Ramos (cell line): ENCODE measurements around the gene PLCB2.

Experiments
- in situ Hi-C: fragments of 300-500 bp; cut with MboI; formaldehyde crosslinking; loops from one replicate; pipeline ENCODE4 v1.14.3; 2022; ENCODE audit warnings: low sequenced_read_pairs; ENCODE audit not compliant: unreplicated experiment

Gene PLCB2

DNA sequence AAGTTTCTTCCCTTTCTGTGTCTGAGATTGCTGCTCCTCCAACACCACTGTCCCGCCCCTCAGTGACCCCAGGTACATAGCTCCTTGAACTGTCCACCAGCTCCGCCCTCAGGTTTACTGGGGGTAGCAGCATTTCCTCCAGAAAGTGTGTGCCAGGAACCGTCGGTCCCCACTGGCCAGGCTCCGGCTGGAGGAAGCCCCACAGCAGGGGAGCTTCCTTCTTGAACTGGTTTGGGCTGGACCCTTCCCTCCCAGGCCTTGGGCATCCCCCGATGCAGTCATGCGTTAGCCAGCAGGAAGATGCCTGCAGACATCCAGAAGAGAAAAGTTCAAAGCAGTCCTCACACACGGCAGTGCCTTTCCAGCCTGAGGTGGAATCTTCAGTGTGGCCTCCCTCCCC is 49.2 kb downstream of the PLCB2 start:
- in situ Hi-C loops: loop anchor here (25.0 kb wide), 1 partner anchor 571 kb away; no protein-coding TSS in a partner anchor

DNA sequence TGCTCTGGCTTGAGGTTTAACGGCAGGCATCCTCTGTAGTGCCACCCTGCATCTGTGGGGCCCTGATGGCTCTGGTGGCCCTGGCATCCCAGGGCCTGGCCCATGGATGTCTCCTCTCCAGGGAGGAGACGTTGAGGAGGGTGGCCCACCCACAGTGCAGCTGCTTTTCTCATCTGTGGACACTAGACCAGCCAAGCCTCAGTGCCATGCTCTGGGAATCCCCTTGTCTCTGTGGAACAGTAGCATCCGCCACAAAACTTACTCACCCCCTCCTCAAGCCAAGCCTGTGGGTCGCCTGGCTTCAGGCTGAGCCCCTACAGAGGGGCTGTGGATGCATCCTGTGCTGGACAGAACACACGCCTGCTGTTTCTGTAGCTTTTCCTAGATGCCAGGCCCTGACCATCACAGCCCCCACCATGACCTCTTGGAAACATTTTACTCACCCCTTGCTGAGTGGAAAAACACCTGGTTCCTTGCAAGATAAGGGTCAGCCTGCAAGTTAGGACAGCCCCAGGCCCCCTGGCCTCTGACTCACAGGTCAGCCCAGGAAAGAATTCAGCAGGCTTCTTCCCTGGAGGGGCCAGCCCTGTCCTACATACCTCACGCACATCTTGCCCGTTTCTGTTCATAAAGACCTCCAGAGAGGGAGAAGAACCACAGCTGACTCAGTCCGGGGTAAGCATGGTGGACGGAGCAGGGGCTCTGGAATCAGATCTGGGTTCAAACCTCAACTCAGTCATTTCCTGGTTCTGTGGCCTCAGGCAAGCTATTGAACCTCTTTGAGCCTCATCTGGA is 49.9 kb downstream of the PLCB2 start:
- in situ Hi-C loops: loop anchor here (25.0 kb wide), 1 partner anchor 571 kb away; no protein-coding TSS in a partner anchor

DNA sequence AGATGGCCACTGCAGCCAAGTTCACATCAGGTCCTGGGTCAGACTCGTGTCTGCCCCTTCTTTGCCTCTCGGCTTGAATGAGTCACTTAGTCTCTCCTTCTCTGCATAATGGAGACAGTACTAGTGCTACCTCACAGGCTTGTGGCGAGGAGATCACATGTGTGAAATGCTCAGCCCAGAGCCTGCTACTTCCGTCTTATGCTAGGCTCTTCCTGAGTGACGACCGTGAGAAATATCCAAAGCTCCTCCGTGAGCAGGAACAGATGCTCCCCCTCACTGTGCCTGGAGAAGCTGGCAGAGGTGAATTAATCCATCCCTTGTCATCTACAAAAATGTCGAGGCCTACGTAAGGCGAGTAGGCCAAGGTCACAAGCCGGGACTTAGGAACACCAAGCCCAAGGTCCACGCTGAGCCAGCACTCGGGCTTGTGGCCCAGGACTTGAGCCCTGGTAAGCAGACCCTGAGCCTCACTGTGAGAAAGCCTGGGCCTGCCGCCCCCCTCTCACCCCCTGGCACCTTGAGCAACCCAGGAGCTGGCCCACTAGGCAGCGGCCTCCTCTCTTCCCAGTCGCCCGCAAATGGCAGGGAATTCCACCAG is 51.0 kb downstream of the PLCB2 start:
- in situ Hi-C loops: loop anchor here (25.0 kb wide), 1 partner anchor 569 kb away; no protein-coding TSS in a partner anchor

DNA sequence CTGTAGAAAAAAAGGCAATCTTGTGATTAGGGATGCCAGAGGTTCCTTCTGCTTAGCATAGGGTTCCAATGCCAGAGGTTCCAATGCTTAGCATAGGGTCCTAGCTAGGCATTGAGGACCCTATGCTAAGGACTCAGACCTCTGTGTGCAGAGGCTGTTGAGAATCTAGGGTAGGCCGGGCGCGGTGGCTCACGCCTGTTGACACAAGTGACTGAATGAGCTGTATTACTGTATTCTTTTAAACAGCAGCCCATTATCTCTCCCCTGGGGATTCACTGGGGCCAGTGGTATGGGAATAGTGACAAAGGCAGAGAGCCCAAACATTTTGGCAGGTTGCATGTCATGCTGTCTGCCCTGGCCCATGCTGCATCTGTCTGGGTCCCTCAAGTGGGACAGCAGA is 52.7 kb downstream of the PLCB2 start:
- in situ Hi-C loops: loop anchor here (25.0 kb wide), 1 partner anchor 568 kb away; no protein-coding TSS in a partner anchor

DNA sequence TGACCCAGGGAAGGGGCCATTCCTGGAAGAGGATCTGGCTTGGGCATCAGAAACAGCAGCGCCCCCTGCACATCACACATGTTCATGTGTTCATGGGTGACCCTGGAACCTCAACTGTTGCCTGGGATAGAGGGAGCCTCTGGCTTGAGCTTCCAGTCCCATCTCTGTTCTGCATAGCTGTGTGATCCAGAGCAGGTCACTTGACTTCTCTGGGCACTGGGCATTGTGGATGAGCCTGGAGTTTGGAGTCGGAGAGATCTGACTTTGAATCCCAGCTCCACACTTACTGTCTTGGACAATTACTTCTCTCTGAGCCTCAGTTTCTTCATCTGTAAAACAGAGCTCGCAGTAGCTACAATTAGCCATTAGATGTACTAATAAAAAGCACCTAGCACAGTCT is 53.3 kb downstream of the PLCB2 start:
- in situ Hi-C loops: loop anchor here (25.0 kb wide), 1 partner anchor 567 kb away; no protein-coding TSS in a partner anchor

DNA sequence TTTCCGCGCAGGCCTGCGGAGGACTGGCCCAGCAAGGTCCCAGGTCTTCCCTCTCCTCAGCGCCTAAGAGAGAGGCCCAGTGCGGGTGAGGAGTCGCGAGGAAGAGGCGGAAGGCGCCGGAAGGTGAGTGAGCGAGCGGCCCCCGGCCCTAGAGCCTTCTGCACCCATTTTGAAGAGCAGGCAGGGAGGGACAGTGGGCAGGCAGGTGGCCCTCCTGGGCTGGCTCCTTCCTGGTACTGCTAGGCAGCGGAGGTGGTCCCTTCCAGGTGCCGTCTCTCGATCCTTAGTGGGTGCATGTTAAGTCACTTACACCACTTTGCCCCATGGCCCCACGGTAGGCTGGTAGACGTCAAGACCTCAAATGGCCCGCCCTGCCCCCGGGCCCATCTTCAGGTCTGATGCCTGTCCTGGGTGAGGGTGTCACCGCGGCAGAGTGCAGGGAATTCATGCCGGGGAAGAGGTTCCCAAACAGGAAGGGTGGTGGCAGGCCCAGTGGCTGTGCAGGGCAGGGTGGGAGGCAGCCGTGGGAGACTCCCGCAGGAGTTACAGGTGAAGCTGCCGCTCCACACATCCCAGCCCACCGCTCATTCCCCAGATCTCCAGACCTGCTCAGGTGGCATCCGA is 54.5 kb downstream of the PLCB2 start:
- in situ Hi-C loops: loop anchor here (25.0 kb wide), 1 partner anchor 566 kb away; no protein-coding TSS in a partner anchor

DNA sequence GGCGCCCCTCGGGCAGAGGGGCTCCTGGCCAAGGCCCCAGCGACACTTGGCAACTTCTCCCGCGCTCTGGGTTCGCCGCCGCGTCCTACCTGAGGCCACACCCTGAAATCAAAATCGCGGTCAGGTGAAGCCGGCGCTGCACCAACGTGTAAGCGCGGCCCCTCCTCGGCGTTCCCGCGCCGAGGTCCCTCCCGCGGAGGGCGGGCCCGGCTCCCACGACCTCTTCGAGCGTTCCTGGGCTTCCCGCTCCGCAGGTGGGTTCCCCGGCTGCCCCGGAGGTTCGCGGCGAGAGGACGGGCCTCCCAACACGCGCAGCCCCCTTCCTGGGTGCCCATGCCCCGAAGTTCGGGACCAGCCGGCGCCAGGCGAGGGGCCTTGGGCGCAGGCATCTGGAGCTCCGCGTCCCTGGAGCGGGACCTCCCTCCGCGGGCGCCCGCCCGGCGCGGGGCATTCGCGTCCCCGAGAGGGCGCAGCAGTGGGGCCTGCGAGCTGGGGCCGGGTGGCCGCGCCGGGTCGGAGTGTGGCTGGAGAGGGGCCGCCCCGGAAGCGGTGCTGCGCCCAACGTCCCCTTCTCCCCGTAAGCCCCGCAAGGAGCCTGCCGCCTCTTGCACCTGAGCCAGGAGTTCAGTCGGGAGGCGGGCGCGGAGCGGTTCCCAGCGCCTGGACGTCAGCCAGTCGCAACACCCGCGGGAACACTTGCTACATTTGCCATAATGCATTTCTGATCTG is 55.1 kb downstream of the PLCB2 start:
- in situ Hi-C loops: loop anchor here (25.0 kb wide), 1 partner anchor 565 kb away; no protein-coding TSS in a partner anchor

DNA sequence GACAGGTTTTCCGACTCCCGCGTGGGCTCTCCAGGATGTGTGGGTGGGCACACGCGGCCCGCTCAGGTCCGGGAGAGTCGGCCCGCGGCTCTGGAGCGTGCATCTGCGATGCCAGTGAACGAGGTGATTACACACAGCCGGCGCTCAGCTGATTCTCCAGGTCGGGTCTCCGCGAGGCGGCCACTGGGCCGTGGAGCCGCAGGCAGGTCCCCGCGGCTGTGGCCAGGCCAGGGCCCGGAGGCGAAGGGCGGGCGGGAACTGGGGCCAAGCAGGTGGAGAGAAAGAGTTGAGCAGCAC is 55.6 kb downstream of the PLCB2 start:
- in situ Hi-C loops: loop anchor here (25.0 kb wide), 1 partner anchor 565 kb away; no protein-coding TSS in a partner anchor

DNA sequence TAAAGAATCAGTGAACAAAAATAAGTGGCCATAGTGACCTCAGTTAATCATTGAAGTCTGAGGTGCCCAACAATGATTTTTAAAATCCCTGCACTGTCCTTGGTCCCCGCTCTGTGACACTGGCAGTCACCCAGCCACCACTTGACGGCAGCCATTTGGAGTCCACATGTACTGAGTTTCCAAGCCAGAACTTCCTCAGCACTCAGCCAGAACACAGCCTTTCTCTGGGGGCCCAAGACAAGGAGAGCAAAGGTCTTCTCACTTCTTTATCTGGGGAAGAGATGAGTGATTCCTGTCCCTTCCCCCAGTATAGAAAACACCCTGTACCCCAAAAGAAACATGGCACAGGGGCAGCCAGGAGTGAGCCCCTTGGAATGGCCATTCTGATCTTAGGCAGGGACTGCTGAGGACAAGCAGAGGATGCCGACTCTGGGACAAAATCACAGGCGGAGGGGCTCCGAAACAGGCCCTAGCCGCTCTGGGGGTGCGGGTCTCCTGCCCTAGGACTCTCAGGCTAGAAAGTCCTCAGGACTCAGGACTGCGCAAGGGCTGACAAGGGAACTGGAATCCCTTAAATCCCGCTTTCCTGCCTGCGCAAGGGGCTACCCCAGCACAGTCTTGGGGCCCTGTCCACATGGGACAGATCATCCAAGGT is 56.1 kb downstream of the PLCB2 start:
- in situ Hi-C loops: loop anchor here (25.0 kb wide), 1 partner anchor 564 kb away; no protein-coding TSS in a partner anchor

DNA sequence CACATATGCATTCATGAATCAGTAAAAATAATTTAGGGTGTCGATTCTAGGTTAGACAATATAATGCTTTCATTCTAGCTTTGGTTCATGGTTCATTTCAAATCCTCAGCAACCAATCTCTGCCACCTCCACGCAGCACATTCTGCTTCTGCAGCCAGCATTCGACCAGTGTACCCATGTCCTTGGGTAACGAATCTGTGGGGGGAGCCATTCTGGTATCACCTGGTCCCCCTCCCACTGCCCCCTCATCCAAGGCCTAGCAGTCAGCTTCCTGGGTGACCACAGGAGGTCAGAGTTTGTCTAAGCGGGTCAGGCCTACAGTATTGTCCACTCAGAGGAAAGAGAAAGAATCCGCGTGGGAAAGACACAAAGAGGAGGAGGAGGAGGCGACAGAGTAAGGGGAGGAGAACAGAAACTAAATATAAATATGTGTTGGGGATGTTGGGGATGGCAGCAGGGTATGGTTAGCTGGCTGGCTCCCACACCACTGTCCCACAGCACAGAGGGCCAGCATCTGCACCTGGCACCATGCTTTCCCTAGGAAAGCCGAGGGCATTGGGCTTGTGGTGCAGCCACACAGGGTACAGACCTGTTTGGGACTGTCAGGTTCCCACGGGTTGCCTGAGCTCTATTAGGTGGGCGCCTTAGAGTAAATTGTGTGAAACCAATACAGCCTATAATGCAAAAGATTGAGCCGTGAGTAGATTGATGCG is 56.8 kb downstream of the PLCB2 start:
- in situ Hi-C loops: loop anchor here (25.0 kb wide), 1 partner anchor 564 kb away; no protein-coding TSS in a partner anchor

DNA sequence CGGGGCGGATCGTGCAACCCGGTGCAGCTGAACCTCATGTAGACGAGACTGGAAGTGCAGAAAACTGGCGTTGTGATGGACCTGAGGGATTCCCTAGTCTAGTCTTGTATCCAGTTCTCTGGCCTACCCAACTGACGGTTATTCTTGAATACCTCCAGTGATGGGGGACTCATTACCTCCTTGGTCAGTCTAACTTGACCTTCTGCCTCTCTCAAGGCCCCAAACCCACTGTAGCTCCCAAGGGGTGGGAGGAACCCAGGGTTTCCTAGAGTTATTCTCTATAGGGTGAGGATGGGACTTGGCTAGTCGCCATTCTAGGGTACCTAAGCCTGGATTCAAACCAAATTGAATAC is 57.5 kb downstream of the PLCB2 start:
- in situ Hi-C loops: loop anchor here (25.0 kb wide), 1 partner anchor 563 kb away; no protein-coding TSS in a partner anchor

DNA sequence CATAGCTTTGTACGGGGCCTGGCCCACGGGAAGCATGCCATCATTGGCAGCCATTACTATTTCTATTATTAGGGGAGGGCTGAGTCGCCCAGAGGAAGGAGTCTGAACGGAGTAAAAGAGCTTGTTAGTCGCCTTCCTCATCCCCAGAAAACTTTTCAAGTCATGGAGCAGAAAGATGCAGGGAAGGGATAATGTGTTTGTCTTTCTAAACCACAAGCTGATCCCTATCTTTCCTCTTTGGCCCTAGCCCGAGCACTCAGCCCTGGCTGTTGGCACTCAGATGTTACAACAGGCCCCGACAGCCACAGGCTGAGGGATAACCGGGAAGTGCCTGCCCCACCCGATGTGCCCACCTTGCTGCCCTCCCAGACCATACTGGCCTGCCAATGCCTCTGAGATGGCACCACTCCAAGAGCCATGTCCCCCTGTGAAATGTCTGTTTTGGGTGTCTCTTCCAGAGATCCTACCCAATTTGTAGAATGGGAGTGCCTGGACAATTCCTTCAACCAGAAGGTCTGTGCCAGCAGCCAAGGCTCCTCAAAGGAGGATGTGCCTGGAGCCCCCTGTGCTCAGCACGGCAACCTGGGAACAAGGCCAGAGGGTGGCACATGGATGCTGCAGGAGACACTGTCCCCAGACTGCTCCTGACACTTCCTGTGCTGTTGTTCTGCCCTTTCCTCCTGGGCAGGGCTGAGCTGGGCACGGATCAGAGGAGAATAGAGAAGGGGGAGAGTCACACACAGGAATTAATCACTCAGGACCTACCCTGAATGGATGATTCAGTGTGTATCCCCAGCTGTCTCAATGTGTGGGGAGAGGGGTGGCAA is 58.0 kb downstream of the PLCB2 start:
- in situ Hi-C loops: loop anchor here (25.0 kb wide), 1 partner anchor 562 kb away; no protein-coding TSS in a partner anchor

DNA sequence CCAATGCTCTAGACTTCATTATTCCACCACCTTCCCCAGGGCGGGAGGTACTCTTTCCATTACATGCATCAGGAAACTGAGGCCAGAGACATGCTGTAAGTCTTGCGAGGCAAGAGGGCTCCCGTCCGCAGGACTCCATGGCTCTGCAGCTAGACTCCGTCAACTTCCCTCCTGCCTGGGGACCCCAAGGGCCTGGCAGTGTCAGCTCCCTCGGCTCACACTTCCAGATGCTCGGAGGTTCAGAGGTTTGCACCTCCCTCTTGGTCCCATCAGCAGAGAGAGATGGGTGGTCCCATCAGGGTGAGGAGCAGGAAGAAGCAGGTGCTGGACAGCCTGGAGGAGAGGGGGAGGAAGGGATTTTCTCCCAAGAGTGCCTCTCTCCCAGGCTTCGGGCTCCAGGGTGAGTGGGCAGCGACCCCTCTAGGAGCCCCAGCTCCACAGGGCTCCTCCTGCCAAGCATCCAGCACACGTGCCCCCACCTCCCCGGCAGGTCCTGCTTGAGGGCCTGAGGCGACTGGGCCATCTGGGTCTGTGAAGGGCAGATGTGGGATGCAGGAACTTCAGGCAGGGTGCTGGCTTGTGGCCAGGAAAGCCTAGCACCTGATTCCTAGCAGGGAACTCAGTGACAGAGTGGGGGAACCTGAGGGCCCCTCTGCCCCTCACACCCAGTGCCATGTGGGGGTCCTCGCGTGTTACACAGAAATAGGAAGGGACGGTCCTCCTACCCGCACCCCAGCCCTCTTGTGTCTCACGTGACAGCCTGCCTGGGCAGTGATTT is 59.5 kb downstream of the PLCB2 start:
- in situ Hi-C loops: no loop called here

DNA sequence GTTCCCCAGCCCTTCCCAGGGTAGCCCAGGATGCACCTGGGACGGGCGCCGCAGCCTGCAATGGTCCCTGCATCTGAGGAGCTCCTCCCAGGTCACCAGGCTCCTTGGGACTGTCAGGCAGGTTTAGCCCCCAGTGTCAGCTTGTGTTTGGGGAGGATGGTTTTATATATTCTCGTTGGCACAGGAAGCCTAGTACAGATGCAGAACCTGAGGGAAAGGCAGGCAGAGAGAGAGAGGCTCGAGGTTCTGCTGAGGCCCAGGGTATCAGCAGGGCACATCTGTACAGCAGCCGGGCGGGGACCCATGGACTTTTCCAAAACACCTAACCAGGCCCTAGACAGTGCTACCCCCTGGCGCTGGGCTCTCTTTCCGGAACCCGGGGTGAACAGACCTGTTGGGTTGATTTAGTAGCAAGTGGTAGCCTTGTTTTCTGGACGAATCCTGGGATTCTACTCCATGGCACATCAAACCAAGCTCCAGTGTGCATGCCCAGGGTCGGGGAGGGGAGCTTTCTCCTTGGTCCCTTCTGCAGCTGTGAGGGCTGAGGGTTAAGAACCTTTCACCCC is 60.2 kb downstream of the PLCB2 start:
- in situ Hi-C loops: no loop called here

DNA sequence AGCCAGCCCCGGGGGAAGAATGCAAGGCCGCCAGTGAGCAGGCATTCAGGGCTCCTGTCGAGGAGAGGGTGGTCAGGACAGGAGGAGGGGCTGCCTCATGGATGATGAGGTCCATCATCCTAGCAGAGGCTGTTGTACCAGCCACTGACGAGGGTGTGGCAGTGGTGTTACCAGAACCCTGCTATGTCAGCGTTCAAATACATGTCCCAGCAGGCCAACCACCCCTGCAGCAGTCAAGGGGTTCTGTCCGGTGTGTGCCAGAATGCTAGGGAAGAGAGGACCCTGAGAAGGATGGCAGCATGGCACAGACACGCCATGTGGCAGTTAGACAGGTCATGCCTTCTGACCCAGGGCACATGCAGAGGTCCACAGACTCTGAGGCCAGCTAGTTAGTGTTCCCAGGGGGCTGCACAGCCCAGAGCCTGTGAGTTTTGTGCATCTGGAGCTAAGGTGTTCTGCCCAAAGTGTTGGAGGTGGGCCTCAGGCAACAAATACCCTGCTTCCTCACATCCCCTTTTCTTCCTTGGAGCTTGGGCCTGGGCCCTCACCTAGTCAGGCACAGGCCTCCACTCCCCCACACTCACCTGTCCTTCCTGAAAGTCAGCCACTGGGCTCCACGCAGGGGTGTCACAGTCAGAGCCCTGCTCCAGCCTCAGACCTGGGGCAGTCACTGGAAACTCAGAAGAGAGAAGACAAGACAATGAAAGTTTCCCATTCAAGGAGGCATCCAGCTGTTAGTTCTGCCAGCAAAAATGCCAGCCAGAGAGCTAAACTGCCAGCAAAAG is 61.0 kb downstream of the PLCB2 start:
- in situ Hi-C loops: no loop called here

DNA sequence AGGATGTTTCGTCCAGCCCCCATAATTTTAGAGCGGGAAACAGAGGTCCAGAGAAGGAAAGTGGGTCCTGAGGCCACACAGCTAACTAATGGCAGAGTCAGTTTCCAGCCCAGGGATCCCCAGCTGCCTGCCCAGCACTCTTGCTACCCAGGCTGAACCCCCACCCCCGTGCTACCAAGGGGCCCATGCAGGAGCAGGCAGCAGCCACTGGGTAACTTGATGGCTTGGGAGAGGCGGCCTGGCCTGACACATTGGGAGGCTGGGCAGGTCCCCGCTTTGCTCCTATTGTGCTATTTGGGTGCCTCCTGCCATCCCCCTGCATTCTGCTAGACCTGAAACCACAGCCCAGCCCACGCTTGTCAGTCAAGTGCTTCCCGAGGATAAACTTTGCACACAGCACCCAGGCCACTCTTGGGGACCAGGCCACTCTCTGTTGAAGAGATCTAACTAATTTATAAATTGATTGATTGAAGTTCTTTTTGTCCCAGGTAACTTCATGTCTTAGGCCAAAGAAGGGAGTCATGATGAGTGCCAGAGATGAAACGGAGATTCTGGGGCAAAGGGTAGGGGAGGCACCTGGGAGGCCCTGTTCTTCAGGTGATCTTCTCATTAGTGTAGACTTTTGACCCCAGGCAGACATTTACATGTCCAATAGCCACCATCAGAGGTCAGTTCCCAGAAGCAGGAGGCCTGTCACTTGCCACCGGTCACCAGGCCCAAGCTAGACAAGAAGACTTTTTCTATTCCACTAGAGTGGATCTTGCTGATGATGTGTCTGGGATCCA is 61.9 kb downstream of the PLCB2 start:
- in situ Hi-C loops: no loop called here
